HG02884 (cell line): ENCODE data around the gene ATP8A1.
A peak's percentile ranks its signal among the peaks of the same experiment; 100 is the strongest.
"Not testable (repeated sequence)": the region's sequence is repeated elsewhere in the genome, so short reads cannot be mapped to it uniquely, and the experiment has no call there.

Experiments
- ATAC-seq: cut with Tn5 transposase; IDR thresholded peaks from one replicate; pipeline ENCODE4 v1.9.1; 2021; ENCODE audit warnings: mild to moderate bottlenecking, moderate library complexity; ENCODE audit not compliant: unreplicated experiment

ATP8A1 gene

GRCh38 chr4:42652529-42653231, 4.2 kb downstream of the ATP8A1 start:
- not testable (repeated sequence) for ATAC-seq

- ATAC-seq, result no peak
Measured at GRCh38 chr4:42649870-42650269, 7.0 kb downstream of the ATP8A1 start.

- no peak for ATAC-seq
Measured at GRCh38 chr4:42646999-42647541, 9.8 kb downstream of the ATP8A1 start.

DNA sequence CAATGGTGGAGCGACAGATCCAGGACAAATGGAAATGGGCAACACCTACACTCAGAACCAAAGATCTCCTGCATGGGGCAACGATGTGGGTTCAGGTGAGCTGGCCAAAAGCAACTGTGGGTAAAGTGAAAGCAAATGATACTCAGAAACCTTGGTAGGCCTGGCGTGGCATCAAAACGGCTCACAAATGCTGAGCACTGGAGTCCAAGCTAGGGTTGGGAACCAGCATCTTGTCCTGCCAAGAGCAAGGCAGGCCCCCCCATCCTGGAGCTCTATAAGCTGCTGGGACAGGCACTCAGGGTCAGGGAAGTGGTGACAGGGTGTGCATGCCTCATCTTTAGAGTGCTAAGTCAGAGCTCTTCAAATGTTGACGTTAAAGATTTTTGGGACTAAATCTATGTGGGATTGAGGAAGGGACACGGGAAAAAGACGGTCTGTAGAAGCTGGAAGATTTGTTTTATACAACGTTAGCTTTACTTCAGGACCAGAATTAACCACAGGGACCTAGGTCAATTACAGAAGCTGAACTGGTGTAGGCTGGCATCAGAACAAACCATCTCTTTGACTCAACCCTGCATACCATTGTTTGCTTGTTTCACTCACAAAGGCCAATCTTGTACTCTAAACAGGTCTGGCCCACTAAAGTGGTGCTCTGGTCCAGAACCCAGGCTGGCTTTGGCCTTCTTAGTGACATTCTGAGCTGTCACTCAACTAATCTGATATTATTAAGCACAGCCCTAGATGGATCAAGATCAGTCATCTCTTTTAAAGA, 10.7 kb downstream of the ATP8A1 start:
- ATAC-seq, result no peak

GRCh38 chr4:42644897-42645296, 12.0 kb downstream of the ATP8A1 start:
- no peak for ATAC-seq

GRCh38 chr4:42643685-42644084, 13.2 kb downstream of the ATP8A1 start:
- peak; percentile 60 for ATAC-seq

DNA sequence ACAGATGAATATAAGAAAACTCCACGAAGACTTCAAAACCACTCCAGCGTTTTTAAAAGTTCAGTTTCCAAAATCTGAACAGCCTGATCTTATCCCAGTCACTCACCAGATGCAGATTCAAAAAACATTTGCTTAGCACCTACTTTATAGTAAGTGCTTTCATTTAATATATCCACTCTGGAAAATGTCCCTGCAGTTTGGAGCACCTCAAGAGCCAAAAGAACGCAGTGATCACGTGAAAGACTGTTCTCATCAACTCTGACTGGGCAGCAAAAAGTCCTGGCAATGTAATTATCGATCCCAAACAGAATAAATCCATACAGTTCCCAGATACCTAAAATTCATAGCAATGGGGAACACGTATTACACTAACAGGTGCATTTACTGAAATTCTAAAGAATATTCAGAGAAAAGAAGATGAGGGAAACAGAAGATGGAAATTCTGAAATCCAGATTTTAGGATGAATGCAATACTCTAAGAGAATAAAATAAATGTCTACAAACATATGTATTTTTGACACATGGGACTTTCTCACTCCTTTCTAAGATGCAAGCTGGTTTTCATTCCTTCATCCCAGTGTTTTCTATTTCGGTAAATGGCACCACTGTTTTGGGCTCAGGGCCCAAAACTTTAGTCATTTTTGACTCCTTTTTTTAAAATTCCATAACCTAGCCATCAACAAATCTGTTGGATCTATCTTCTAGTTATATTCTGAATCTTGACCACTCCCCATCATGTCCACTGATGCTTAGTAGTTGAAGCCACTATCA, 13.9 kb downstream of the ATP8A1 start:
- no peak for ATAC-seq

DNA sequence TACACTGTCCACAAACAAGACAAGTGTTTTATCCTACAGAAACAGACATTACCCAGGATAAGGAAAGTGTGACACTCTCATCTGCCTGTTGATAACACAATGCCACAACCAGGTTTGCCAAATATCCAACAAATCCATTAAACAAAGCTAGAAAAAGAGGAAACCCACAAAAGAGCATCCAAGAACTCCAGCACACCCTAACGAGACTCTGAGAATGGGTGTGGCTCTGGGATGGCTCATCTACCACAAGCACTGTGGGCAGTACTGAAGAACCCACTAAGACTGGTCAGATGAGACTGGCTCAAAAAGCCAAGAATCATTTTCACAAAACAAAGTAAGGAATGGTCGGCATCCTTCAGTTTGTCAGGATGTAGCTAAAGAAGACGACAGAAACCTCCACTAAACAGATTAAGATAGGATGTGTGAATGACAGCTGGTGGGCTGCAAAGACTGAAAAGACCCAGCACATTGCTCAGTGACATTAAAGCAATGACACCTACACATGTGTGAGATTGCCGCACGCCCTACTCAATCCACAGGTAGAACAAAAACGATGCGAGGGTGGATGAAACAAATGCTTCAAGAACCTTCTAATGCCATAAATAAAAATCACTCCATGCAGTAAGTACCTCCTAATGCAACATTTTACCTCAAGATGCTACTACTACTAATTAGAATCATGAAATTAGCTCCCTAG, 14.7 kb downstream of the ATP8A1 start:
- ATAC-seq, result no peak

- peak; percentile 15 for ATAC-seq
Measured at GRCh38 chr4:42641656-42642055, 15.2 kb downstream of the ATP8A1 start.

GRCh38 chr4:42641161-42641560, 15.7 kb downstream of the ATP8A1 start:
- ATAC-seq, result no peak

DNA sequence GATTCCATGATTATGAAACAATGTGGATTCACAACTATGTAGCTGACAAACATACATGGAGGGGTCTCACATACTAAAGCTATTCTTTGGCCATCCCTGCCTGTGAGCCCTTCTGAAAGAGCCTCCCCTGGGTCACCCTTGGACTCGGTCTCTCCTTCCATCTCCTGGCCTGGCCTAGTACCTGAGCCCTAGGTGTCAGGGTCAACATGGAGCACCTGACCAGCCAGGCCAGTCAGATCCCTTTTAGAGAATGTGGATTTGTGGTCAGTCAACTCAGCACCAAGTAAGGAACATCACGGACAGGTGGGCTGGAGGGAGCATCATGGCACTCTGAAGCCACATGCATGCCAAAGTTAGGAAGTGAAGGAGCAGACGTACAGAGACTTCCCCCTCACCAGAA, 16.3 kb downstream of the ATP8A1 start:
- ATAC-seq, result no peak

GRCh38 chr4:42638993-42639392, 17.9 kb downstream of the ATP8A1 start:
- peak; percentile 64 for ATAC-seq

DNA sequence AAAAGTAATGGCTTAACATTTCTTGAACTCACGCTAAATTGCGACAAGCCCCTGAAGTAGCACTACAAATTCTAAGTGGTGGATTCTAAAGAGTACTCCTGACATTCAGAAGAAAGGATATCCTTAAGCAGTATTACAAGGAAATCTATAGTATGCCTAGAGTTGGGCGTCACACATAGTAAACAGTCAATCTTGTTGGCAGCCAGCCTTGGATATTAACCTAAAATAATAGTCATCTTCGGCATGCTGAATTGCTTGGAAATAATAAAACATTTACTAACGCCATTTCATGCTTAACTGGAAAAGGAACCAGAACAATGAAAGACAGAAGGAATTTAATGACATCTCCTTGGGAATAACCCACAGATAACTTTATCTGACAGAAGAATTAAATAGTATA, 18.6 kb downstream of the ATP8A1 start:
- ATAC-seq, result no peak

DNA sequence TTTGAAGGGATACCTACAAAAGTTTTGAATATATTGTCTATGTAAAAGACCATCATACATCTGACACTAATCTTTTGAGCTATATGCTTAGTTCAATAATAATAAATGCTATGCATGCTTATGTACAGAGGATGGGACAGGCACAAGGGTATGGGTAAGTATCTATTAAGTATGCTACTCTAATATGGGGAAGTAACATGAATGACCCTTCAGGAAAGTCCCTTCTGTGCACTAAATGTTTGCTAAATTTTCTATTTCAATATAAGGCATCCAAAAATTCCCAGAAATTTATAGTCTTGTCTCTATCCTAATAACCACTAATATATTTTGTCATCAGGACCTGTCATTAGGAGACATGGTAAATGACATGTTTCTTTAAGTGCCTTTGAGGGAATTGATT, 19.0 kb downstream of the ATP8A1 start:
- ATAC-seq, result peak; percentile 12

DNA sequence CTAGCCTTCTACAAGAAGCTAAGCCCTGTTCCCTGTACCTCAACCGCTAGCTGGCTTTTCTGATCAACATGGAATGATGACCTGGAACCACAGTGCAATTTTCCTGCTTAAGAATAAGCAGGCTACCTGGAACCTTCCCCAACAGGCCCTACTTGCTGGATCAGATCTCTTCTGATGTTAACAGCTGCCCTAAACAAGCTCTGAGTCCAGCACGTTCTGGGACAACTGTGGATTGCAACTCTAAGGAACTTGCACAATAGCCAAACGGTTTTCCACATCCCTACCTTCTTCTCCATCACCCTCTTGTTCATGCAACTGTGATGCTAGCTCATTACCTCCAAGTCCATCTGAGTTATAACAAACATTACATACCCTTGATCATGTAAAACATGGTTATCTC, 19.8 kb downstream of the ATP8A1 start:
- ATAC-seq, result no peak

DNA sequence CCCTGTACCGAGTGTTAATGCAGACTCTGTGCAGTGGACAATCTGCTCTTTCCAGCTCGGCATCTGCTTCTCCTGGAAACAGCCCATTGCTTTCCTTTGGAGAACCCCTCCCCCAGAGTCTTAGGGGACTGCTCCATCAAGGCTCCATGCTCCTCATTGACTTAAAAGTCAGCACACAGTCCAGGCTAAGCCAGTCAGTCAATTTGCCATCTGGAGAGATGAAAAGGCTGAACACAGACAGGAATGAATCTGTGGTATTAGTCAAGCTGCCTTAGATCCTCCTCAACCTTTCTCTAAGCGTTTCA, 20.3 kb downstream of the ATP8A1 start:
- ATAC-seq, result no peak

- peak; percentile 85 for ATAC-seq
Measured at GRCh38 chr4:42633605-42634388, 23.1 kb downstream of the ATP8A1 start.

GRCh38 chr4:42632653-42633382, 24.1 kb downstream of the ATP8A1 start:
- ATAC-seq, result no peak

DNA sequence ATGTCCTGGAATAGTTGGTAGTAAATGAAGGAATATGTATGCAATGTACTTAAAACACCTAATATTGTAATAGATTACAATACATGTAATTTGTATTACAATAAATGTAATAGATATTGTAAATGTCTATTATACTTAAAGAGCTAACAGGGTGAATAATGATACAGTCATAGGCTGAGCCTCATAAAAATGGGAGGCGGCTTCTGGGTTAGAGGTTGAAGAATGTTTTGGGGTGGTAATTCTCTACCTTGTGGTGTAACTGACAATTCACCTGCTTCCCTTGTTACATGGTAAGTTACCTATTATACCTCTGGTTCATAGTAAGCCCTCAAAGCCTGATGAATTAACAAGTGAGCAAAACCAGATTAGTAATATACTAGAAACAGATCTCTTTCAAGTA, 26.0 kb downstream of the ATP8A1 start:
- no peak for ATAC-seq

DNA sequence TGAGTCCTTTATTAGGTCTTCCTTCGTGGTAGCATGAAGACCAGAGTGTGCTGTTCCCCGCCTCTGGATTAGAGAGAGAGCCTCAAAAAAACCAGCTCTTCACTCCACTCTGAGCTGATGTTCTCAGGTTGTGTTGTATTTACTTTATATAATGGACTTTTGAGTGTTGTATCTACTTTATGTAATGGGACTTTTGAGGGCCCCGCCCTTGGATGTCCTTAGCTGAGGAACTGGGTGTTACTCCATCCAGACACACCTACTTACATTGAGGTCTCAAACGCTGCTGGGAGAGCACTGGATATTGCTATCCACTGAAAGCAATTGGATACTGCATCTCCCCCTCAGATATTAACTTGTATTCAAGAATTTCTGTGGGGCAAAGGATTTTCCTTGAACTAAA, 28.2 kb downstream of the ATP8A1 start:
- no peak for ATAC-seq
